ENCODE results near the gene BLVRB.
"Not testable (repeated sequence)": the region's sequence is repeated elsewhere in the genome, so short reads cannot be mapped to it uniquely, and the experiment has no call there.

DNA sequence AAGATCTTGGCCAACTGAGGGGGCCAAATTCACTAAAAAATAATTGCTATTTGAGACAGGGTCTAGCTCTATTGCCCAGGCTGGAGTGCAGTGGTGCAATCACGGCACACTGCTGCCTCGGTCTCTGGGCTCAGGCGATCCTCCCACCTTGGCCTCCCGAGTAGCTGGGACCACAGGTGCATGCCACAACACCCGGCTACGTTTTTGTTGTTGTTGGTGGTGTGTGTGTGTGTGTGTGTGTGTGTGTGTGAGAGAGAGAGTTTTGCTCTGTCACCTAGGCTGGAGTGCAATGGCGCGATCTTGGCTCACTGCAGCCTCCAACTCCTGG, 57.0 kb downstream of the BLVRB start:
- TF ChIP-seq, protein P1, sequence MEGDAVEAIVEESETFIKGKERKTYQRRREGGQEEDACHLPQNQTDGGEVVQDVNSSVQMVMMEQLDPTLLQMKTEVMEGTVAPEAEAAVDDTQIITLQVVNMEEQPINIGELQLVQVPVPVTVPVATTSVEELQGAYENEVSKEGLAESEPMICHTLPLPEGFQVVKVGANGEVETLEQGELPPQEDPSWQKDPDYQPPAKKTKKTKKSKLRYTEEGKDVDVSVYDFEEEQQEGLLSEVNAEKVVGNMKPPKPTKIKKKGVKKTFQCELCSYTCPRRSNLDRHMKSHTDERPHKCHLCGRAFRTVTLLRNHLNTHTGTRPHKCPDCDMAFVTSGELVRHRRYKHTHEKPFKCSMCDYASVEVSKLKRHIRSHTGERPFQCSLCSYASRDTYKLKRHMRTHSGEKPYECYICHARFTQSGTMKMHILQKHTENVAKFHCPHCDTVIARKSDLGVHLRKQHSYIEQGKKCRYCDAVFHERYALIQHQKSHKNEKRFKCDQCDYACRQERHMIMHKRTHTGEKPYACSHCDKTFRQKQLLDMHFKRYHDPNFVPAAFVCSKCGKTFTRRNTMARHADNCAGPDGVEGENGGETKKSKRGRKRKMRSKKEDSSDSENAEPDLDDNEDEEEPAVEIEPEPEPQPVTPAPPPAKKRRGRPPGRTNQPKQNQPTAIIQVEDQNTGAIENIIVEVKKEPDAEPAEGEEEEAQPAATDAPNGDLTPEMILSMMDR (conservative IDR thresholded peaks at IDR 0.05; ENCODE audit: low read length) = not testable (repeated sequence)
- TF ChIP-seq EZH2phosphoT487 (IDR thresholded peaks at IDR 0.05; ENCODE audit: borderline replicate concordance) = not testable (repeated sequence)

Measured in Loucy (cell line).